ENCODE measurements around the gene EYS.

- TF ChIP-seq CTCF (conservative IDR thresholded peaks at IDR 0.05) (no peak), ZFX (IDR thresholded peaks at IDR 0.05) (no peak)
Observed at GRCh38 chr6:65569505-65569904, 137.5 kb downstream of the EYS start.

Measured in C4-2B (cell line).